ENCODE results near the gene LDLRAD4.
A peak's percentile ranks its signal among the peaks of the same experiment; 100 is the strongest.

Gene LDLRAD4

GRCh38 chr18:13563390-13563805 lies 344.8 kb downstream of the LDLRAD4 start:
- no peak overlapping the region for H3K4me3 ChIP-seq
- H3K9ac ChIP-seq (ENCODE audit: insufficient read length) = no peak overlapping the region

DNA sequence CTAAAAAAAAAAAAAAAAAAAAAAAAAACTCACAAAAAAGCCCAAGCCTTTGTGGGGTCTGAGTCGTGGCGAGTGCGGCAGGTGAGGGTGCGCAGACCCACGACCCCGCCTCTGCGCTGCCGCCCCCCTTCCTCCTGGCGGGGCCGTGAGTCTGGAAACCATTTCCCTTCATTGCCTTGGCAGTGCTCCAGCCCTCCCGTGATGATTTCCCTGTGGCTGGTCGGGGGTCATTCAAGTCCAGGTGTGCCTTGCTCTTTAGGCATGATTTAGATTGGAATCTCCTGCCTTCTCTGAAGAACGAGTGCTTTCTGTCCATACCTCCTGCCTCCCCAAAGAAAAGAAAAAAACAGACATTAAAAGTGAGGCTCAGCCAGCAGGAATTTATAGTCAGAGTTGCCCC lies 346.0 kb downstream of the LDLRAD4 start:
- Histone ChIP-seq H3K4me3 (no peak overlapping the region), H3K27ac (no peak overlapping the region), H3K36me3 (ENCODE audit: insufficient read depth, low read length) (no peaks in the 10 kb centered on the region), H3K9me3 (ENCODE audit: low read depth, low read length) (no peaks in the 10 kb centered on the region), H3K9ac (ENCODE audit: insufficient read length) (no peak overlapping the region)
- no peak for TF ChIP-seq FOXP2 (optimal IDR thresholded peaks at IDR 0.05; ENCODE audit: control extremely low read depth, extremely low read length, insufficient read depth)
- no peak for TF ChIP-seq POLR2AphosphoS5 (IDR thresholded peaks at IDR 0.05; ENCODE audit: borderline replicate concordance, low read depth, low read length)
- no peak for TF ChIP-seq EZH2 (IDR thresholded peaks at IDR 0.05)
- no peak for DNase-seq (ENCODE audit: low read depth, low spot score)

More at GRCh38 chr18:13563390-13563805, 344.8 kb downstream of the LDLRAD4 start:
- no peak for DNase-seq (ENCODE audit: low read depth, low spot score)
- no peak overlapping the region for H3K27ac ChIP-seq
- TF ChIP-seq POLR2AphosphoS5 (IDR thresholded peaks at IDR 0.05; ENCODE audit: borderline replicate concordance, low read depth, low read length) (no peak), FOXP2 (optimal IDR thresholded peaks at IDR 0.05; ENCODE audit: control extremely low read depth, extremely low read length, insufficient read depth) (no peak), EZH2 (IDR thresholded peaks at IDR 0.05) (no peak)
- no peaks in the 10 kb centered on the region for H3K9me3 ChIP-seq (ENCODE audit: low read depth, low read length)
- no peaks in the 10 kb centered on the region for H3K36me3 ChIP-seq (ENCODE audit: insufficient read depth, low read length)

GRCh38 chr18:13565228-13565627 lies 346.7 kb downstream of the LDLRAD4 start:
- TF ChIP-seq EZH2 (IDR thresholded peaks at IDR 0.05) (no peak), POLR2AphosphoS5 (IDR thresholded peaks at IDR 0.05; ENCODE audit: borderline replicate concordance, low read depth, low read length) (no peak), FOXP2 (optimal IDR thresholded peaks at IDR 0.05; ENCODE audit: control extremely low read depth, extremely low read length, insufficient read depth) (no peak)
- Histone ChIP-seq H3K9ac (ENCODE audit: insufficient read length) (no peak overlapping the region), H3K36me3 (ENCODE audit: insufficient read depth, low read length) (no peaks in the 10 kb centered on the region), H3K9me3 (ENCODE audit: low read depth, low read length) (no peaks in the 10 kb centered on the region), H3K4me3 (no peak overlapping the region), H3K27ac (no peak overlapping the region)
- DNase-seq (ENCODE audit: low read depth, low spot score) = no peak

GRCh38 chr18:13566941-13567746 lies 348.6 kb downstream of the LDLRAD4 start:
- Histone ChIP-seq H3K9me3 (ENCODE audit: low read depth, low read length) (no peaks in the 10 kb centered on the region), H3K9ac (ENCODE audit: insufficient read length) (peak overlapping the region; percentile 39), H3K4me3 (peak overlapping the region; percentile 49), H3K36me3 (ENCODE audit: insufficient read depth, low read length) (no peaks in the 10 kb centered on the region), H3K27ac (peak overlapping the region; percentile 90)
- TF ChIP-seq POLR2AphosphoS5 (IDR thresholded peaks at IDR 0.05; ENCODE audit: borderline replicate concordance, low read depth, low read length) (no peak), EZH2 (IDR thresholded peaks at IDR 0.05) (no peak), FOXP2 (optimal IDR thresholded peaks at IDR 0.05; ENCODE audit: control extremely low read depth, extremely low read length, insufficient read depth) (no peak)
- peak; percentile 55 for DNase-seq (ENCODE audit: low read depth, low spot score)

GRCh38 chr18:13568443-13569392 lies 350.2 kb downstream of the LDLRAD4 start:
- Histone ChIP-seq H3K4me3 (no peak overlapping the region), H3K36me3 (ENCODE audit: insufficient read depth, low read length) (no peaks in the 10 kb centered on the region), H3K9ac (ENCODE audit: insufficient read length) (no peak overlapping the region), H3K27ac (no peak overlapping the region), H3K9me3 (ENCODE audit: low read depth, low read length) (no peaks in the 10 kb centered on the region)
- no peak for DNase-seq (ENCODE audit: low read depth, low spot score)
- TF ChIP-seq POLR2AphosphoS5 (IDR thresholded peaks at IDR 0.05; ENCODE audit: borderline replicate concordance, low read depth, low read length) = no peak
- no peak for TF ChIP-seq FOXP2 (optimal IDR thresholded peaks at IDR 0.05; ENCODE audit: control extremely low read depth, extremely low read length, insufficient read depth)
- TF ChIP-seq EZH2 (IDR thresholded peaks at IDR 0.05) = no peak

DNA sequence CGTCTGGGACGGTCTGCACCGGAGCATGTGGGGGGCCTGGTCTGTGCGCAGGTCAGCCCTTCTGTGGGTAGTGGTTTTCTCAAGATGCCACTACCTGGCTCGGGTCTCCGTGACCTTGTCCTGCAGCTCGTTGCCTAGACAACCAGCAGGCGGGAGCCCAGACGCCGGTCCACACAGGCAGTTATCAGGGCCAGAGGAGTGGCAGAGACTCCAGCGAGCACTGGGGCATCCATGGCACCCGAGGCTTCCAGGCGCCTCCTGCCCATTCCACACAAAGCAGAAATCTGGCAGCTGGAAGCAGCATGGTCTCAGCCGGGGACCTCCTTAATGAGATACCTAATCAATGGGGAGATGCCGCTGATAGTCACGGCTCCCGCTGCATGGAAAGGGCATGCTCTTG lies 351.7 kb downstream of the LDLRAD4 start:
- no peak overlapping the region for H3K4me3 ChIP-seq
- DNase-seq (ENCODE audit: low read depth, low spot score) = no peak
- no peak overlapping the region for H3K9ac ChIP-seq (ENCODE audit: insufficient read length)
- no peaks in the 10 kb centered on the region for H3K9me3 ChIP-seq (ENCODE audit: low read depth, low read length)
- no peaks in the 10 kb centered on the region for H3K36me3 ChIP-seq (ENCODE audit: insufficient read depth, low read length)
- TF ChIP-seq POLR2AphosphoS5 (IDR thresholded peaks at IDR 0.05; ENCODE audit: borderline replicate concordance, low read depth, low read length) = no peak
- no peak for TF ChIP-seq FOXP2 (optimal IDR thresholded peaks at IDR 0.05; ENCODE audit: control extremely low read depth, extremely low read length, insufficient read depth)
- TF ChIP-seq EZH2 (IDR thresholded peaks at IDR 0.05) = no peak
- H3K27ac ChIP-seq = no peak overlapping the region

GRCh38 chr18:13570856-13571495 lies 352.4 kb downstream of the LDLRAD4 start:
- H3K27ac ChIP-seq = no peak overlapping the region
- H3K9ac ChIP-seq (ENCODE audit: insufficient read length) = no peak overlapping the region
- no peaks in the 10 kb centered on the region for H3K9me3 ChIP-seq (ENCODE audit: low read depth, low read length)
- TF ChIP-seq POLR2AphosphoS5 (IDR thresholded peaks at IDR 0.05; ENCODE audit: borderline replicate concordance, low read depth, low read length) (no peak), FOXP2 (optimal IDR thresholded peaks at IDR 0.05; ENCODE audit: control extremely low read depth, extremely low read length, insufficient read depth) (no peak), EZH2 (IDR thresholded peaks at IDR 0.05) (no peak)
- H3K4me3 ChIP-seq = no peak overlapping the region
- H3K36me3 ChIP-seq (ENCODE audit: insufficient read depth, low read length) = no peaks in the 10 kb centered on the region
- no peak for DNase-seq (ENCODE audit: low read depth, low spot score)

- no peak overlapping the region for H3K9ac ChIP-seq (ENCODE audit: insufficient read length)
- no peak for DNase-seq (ENCODE audit: low read depth, low spot score)
- no peaks in the 10 kb centered on the region for H3K36me3 ChIP-seq (ENCODE audit: insufficient read depth, low read length)
- no peak overlapping the region for H3K4me3 ChIP-seq
- no peak for TF ChIP-seq EZH2 (IDR thresholded peaks at IDR 0.05)
- no peak for TF ChIP-seq POLR2AphosphoS5 (IDR thresholded peaks at IDR 0.05; ENCODE audit: borderline replicate concordance, low read depth, low read length)
- TF ChIP-seq FOXP2 (optimal IDR thresholded peaks at IDR 0.05; ENCODE audit: control extremely low read depth, extremely low read length, insufficient read depth) = no peak
- H3K27ac ChIP-seq = no peak overlapping the region
- H3K9me3 ChIP-seq (ENCODE audit: low read depth, low read length) = no peaks in the 10 kb centered on the region
These were observed 353.6 kb downstream of the LDLRAD4 start for GRCh38 chr18:13572148-13572547.

All from SK-N-MC (cell line).